Endothelial cell of umbilical vein (primary cell): Measurements from ENCODE around the gene HAUS6. TPM values are rescaled to one million over a fixed set of nuclear protein-coding genes. Genes with fewer than 3 reads are reported as not detected.

Experiments used
- BruUV-seq: library from RNA; stranded (reverse); fragments of 400-500 nt; replicated peaks from 2 replicates; lab custom pipeline; 2021; lab: Mats Ljungman, UMichigan
- CTCF ChIA-PET: fragments of 300-600, 350-600 bp; sonication (Branson Sonifier 250); formaldehyde crosslinking; loops from one replicate; lab custom pipeline; 2021; ENCODE audit warnings: antibody characterized with exemption, inconsistent platforms; lab: Charles Lee
- POLR2A ChIA-PET: fragments of 300-600, 350-600 bp; sonication (Branson Sonifier 250); formaldehyde crosslinking; loops from one replicate; lab custom pipeline; 2021; ENCODE audit warnings: antibody characterized with exemption, inconsistent platforms; lab: Charles Lee
- DNase-seq: peaks from one replicate; pipeline ENCODE4 v3.0.0-alpha.2; 2011; ENCODE audit warnings: low read depth, low spot score
- FAIRE-seq: peaks from 2 replicates; lab custom pipeline; 2011; peaks lifted over from hg19 to GRCh38; lab: Jason Lieb, UNC
- H2AFZ ChIP-seq: 2 replicates; pipeline ENCODE4 v1.6.0; 2012; ENCODE audit warnings: low read depth, low read length, control low read depth, inconsistent platforms
- H3K27ac ChIP-seq: 2 replicates; pipeline ENCODE4 v1.5.1; 2011; ENCODE audit warnings: low read depth, mild to moderate bottlenecking, control low read depth, low read length, moderate library complexity; ENCODE audit not compliant: insufficient read depth
- H3K27me3 ChIP-seq, 2 experiments: 2 replicates each; pipeline versions ENCODE4 v1.6.0 to v1.6.1; 2011; ENCODE audit warnings: low read length in 2 of 2, mixed read lengths in 1 of 2; ENCODE audit not compliant: control insufficient read depth in 2 of 2, insufficient read depth in 2 of 2
- H3K36me3 ChIP-seq, 2 experiments: 2 replicates in 1 of 2; 3 replicates in 1 of 2; pipeline ENCODE4 v1.5.1; 2011; ENCODE audit warnings: low read length in 2 of 2, mild to moderate bottlenecking in 1 of 2, moderate library complexity in 1 of 2; ENCODE audit not compliant: control insufficient read depth in 2 of 2, insufficient read depth in 2 of 2; ENCODE audit errors: extremely low read depth in 1 of 2
- H3K4me1 ChIP-seq: 3 replicates; pipeline ENCODE4 v1.5.1; 2011; ENCODE audit warnings: mild to moderate bottlenecking, low read length; ENCODE audit not compliant: control insufficient read depth, insufficient read depth; ENCODE audit errors: extremely low read depth
- H3K4me2 ChIP-seq: 2 replicates; pipeline ENCODE4 v1.6.1; 2011; ENCODE audit warnings: low read length, control low read depth, mixed read lengths; ENCODE audit not compliant: insufficient read depth
- H3K4me3 ChIP-seq, 3 experiments: fragments of 200-600 bp in 1 of 3; sonication (generic), shearing (Covaris generic) in 1 of 3; replicated peaks in 1 of 3; 2 replicates each; pipeline ENCODE4 v1.5.1; 2011 to 2016; ENCODE audit warnings: control low read depth in 3 of 3, low read length in 3 of 3, mild to moderate bottlenecking in 2 of 3, inconsistent platforms in 1 of 3, low read depth in 1 of 3, moderate library complexity in 1 of 3; ENCODE audit not compliant: insufficient read depth in 1 of 3
- H3K79me2 ChIP-seq: 2 replicates; pipeline ENCODE4 v1.6.0; 2012; ENCODE audit warnings: low read length, inconsistent platforms; ENCODE audit not compliant: control insufficient read depth, insufficient read depth
- H3K9ac ChIP-seq: replicated peaks from 2 replicates; pipeline ENCODE3; 2011; ENCODE audit warnings: low read length, control low read depth; ENCODE audit not compliant: insufficient read depth; ENCODE audit errors: extremely low read depth
- H3K9me1 ChIP-seq: replicated peaks from 3 replicates; pipeline ENCODE4 v1.6.0; 2011; ENCODE audit warnings: mild to moderate bottlenecking, low read length; ENCODE audit not compliant: control insufficient read depth, insufficient read depth; ENCODE audit errors: extremely low read depth
- H3K9me3 ChIP-seq: replicated peaks from 2 replicates; pipeline ENCODE4 v1.5.1; 2012; ENCODE audit warnings: low read length, inconsistent platforms; ENCODE audit not compliant: control insufficient read depth, insufficient read depth
- H4K20me1 ChIP-seq: replicated peaks from 2 replicates; pipeline ENCODE3; 2011; ENCODE audit warnings: mild to moderate bottlenecking, low read length; ENCODE audit not compliant: control insufficient read depth, insufficient read depth; ENCODE audit errors: extremely low read depth
- EZH2 ChIP-seq: IDR thresholded peaks from 2 replicates; pipeline ENCODE4 v1.6.1; 2012; ENCODE audit warnings: borderline replicate concordance, low read depth, mild to moderate bottlenecking, moderate library complexity, low read length, inconsistent platforms; ENCODE audit not compliant: severe bottlenecking
- FOS ChIP-seq: IDR thresholded peaks from 2 replicates; pipeline ENCODE4 v1.6.1; 2011; ENCODE audit warnings: mild to moderate bottlenecking, low read length, moderate library complexity, borderline replicate concordance; ENCODE audit not compliant: insufficient read depth
- GATA2 ChIP-seq: IDR thresholded peaks from 2 replicates; pipeline ENCODE4 v1.7.0; 2011; ENCODE audit warnings: low read depth, mild to moderate bottlenecking, moderate library complexity, mixed read lengths, low read length; ENCODE audit not compliant: insufficient read length, insufficient read depth
- JUN ChIP-seq: IDR thresholded peaks from 2 replicates; pipeline ENCODE4 v1.6.1; 2011; ENCODE audit warnings: borderline replicate concordance, low read depth; ENCODE audit not compliant: insufficient read length, insufficient read depth
- MYC ChIP-seq: IDR thresholded peaks from one replicate; pipeline ENCODE4 v1.6.1; 2011; ENCODE audit warnings: mild to moderate bottlenecking, low read depth, low read length
- POLR2A ChIP-seq: IDR thresholded peaks from 2 replicates; pipeline ENCODE4 v1.6.1; 2012; ENCODE audit warnings: low read depth, mild to moderate bottlenecking, control low read depth, low read length
- POLR2AphosphoS5 ChIP-seq: IDR thresholded peaks from 2 replicates; pipeline ENCODE4 v1.6.1; 2012; ENCODE audit warnings: low read depth, mild to moderate bottlenecking, control low read depth, low read length, moderate library complexity; ENCODE audit not compliant: insufficient read depth
- dilution Hi-C: fragments of 300-500 bp; cut with MboI; formaldehyde crosslinking; loops from one replicate; pipeline ENCODE4 v1.15.0; 2019; ENCODE audit warnings: low sequenced_read_pairs; ENCODE audit not compliant: extremely low pct_ligation_motif_present
- intact Hi-C: fragments of 100-400 bp; cut with micrococcal nuclease; formaldehyde crosslinking; loops from one replicate; pipeline ENCODE4 v1.10.0; 2022
- polyA plus RNA-seq, 4 experiments: library from polyadenylated mRNA; depleted of rRNA in 3 of 4; stranded (reverse) in 3 of 4; unstranded in 1 of 4; fragments of >200 nt; gene quantifications; 2 replicates each; pipeline versions ENCODE4 v1.2.1 to v1.2.3, GENCODE V29; 2011 to 2012; ENCODE audit warnings: missing spikeins in 1 of 4
- total RNA-seq: library from RNA; stranded (reverse); gene quantifications from 2 replicates; pipeline ENCODE4 v1.2.3, GENCODE V29; 2021
- TF ChIP-seq, protein P1 (sequence below), 2 donors: IDR thresholded peaks; 1 replicate in 1 of 2; 2 replicates in 1 of 2; pipeline ENCODE4 v1.5.1; 2011; ENCODE audit warnings: low read length in 2 of 2, mild to moderate bottlenecking in 2 of 2, moderate library complexity in 2 of 2, control low read depth in 1 of 2, inconsistent platforms in 1 of 2, low read depth in 1 of 2; ENCODE audit not compliant: insufficient read depth in 1 of 2; ENCODE audit errors: extremely low read depth in 1 of 2
- TF ChIP-seq, protein P2 (sequence below): IDR thresholded peaks from 2 replicates; pipeline ENCODE4 v1.6.1; 2011; ENCODE audit not compliant: insufficient read depth, insufficient read length

HAUS6 gene
- total and polyA plus RNA-seq, 2 donors (not counting 3 experiments of a cell fraction or from before 2014, with no cell fraction given) = 4.5 to 19.6 TPM

DNA sequence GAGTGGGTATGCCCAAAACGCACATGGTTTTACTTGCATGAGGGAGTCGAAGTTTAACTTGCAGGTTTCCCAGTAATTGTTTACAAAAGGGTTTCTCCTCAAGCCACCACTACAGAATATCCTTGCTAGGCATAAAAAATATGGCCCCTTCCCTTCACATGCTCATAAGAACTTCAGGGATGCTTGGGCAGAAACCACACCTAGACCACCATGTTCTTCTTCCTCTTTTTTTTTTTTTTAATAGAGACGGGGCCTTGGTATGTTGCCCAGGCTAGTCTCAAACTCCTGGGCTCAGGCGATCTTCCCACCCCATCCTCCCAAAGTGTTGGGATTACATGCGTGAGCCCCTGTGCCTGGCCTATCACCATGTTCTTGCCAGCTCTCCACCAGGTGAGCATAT, 43.2 kb upstream of the HAUS6 start:
- no peaks in the 10 kb centered on the region for H3K27me3 ChIP-seq
- CTCF ChIA-PET = no interaction called here
- POLR2A ChIA-PET = no interaction called here
- H3K4me1 ChIP-seq = no peaks in the 10 kb centered on the region
- dilution Hi-C loops = no loop called here
- BruUV-seq = no TSS peak
- H3K27ac ChIP-seq = no peak overlapping the region
- DNase-seq (no peak), FAIRE-seq (no peak)
- intact Hi-C loops = no loop called here
- no peaks in the 10 kb centered on the region for H3K36me3 ChIP-seq
- H3K9ac ChIP-seq = no peak overlapping the region
- no peak overlapping the region for H3K4me2 ChIP-seq
- H3K9me1 ChIP-seq = no peaks in the 10 kb centered on the region
- no peak overlapping the region for H3K4me3 ChIP-seq
- H3K79me2 ChIP-seq = no peaks in the 10 kb centered on the region
- TF ChIP-seq POLR2AphosphoS5 (no peak), GATA2 (no peak), JUN (no peak), FOS (no peak), MYC (no peak), POLR2A (no peak), EZH2 (no peak)
- TF ChIP-seq, protein P1, sequence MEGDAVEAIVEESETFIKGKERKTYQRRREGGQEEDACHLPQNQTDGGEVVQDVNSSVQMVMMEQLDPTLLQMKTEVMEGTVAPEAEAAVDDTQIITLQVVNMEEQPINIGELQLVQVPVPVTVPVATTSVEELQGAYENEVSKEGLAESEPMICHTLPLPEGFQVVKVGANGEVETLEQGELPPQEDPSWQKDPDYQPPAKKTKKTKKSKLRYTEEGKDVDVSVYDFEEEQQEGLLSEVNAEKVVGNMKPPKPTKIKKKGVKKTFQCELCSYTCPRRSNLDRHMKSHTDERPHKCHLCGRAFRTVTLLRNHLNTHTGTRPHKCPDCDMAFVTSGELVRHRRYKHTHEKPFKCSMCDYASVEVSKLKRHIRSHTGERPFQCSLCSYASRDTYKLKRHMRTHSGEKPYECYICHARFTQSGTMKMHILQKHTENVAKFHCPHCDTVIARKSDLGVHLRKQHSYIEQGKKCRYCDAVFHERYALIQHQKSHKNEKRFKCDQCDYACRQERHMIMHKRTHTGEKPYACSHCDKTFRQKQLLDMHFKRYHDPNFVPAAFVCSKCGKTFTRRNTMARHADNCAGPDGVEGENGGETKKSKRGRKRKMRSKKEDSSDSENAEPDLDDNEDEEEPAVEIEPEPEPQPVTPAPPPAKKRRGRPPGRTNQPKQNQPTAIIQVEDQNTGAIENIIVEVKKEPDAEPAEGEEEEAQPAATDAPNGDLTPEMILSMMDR (IDR thresholded peaks at IDR 0.05; ENCODE audit: extremely low read depth in 1 of 2, insufficient read depth in 1 of 2, low read depth in 1 of 2, low read length in 2 of 2) = no peak
- TF ChIP-seq, protein P2, sequence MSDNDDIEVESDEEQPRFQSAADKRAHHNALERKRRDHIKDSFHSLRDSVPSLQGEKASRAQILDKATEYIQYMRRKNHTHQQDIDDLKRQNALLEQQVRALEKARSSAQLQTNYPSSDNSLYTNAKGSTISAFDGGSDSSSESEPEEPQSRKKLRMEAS = no peak
- H2AFZ ChIP-seq = no peak overlapping the region
- H3K9me3 ChIP-seq = no peaks in the 10 kb centered on the region
- no peaks in the 10 kb centered on the region for H4K20me1 ChIP-seq
